PC-3 (cell line): ENCODE data around the gene FKBP1A.

ENCODE experiments used
- CTCF ChIP-seq: fragments of 300-600 bp; sonication (generic); conservative IDR thresholded peaks from 2 replicates; pipeline ENCODE4 v1.5.1; 2017; ENCODE audit warnings: antibody characterized with exemption, low read depth, mild to moderate bottlenecking, low read length
- EZH2phosphoT487 ChIP-seq: fragments of 300-600 bp; sonication (generic); IDR thresholded peaks from 2 replicates; pipeline ENCODE4 v1.6.1; 2018; ENCODE audit warnings: mild to moderate bottlenecking, antibody characterized with exemption, low read length, borderline replicate concordance

DNA sequence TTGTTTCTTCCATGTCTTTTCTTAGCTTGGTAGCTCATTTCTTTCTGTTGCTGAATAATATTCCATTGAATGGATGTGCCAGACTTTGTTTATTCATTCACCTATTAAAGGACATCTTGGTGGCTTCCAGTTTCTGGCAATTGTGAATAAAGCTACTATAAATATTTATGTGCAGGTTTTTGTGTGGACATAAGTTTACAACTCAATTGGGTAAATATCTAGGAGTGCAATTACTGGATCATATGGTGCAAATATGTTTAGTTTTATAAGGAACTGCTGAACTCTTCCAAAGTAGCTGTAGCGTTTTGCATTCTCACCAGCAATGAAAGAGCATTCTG is 47.1 kb downstream of the FKBP1A start:
- TF ChIP-seq EZH2phosphoT487: no peak
- TF ChIP-seq CTCF: no peak
